Effector memory CD8-positive, alpha-beta T cell (primary cell): ENCODE data around the gene PTGDS.

Source experiments
- ATAC-seq: fragments of 150-1000 bp; cut with Tn5 transposase; replicated peaks from 2 replicates; pipeline ENCODE4 v1.10.0; 2021; ENCODE audit warnings: mild to moderate bottlenecking, moderate library complexity
- DNase-seq, 3 experiments: peaks; one replicate each; pipeline ENCODE4 v3.0.0; 2021
- H3K27ac Mint-ChIP-seq, 2 donors: one replicate each; pipeline ENCODE4 v1.8.0; 2022; ENCODE audit warnings: mild to moderate bottlenecking in 2 of 2, mixed read lengths in 2 of 2, moderate library complexity in 2 of 2
- H3K27me3 Mint-ChIP-seq, 2 donors: one replicate each; pipeline ENCODE4 v1.8.0; 2022; ENCODE audit warnings: mixed read lengths in 2 of 2
- H3K36me3 Mint-ChIP-seq: one replicate; pipeline ENCODE4 v1.8.0; 2022; ENCODE audit warnings: mild to moderate bottlenecking, moderate library complexity, mixed read lengths; ENCODE audit not compliant: insufficient read depth
- H3K4me1 Mint-ChIP-seq, 2 donors: one replicate each; pipeline ENCODE4 v1.8.0; 2022; ENCODE audit warnings: low read depth in 2 of 2, mixed read lengths in 2 of 2
- H3K4me3 Mint-ChIP-seq, 2 donors: one replicate each; pipeline ENCODE4 v1.8.0; 2022; ENCODE audit warnings: mild to moderate bottlenecking in 2 of 2, mixed read lengths in 2 of 2, moderate library complexity in 2 of 2
- H3K9me3 Mint-ChIP-seq, 2 donors: one replicate each; pipeline ENCODE4 v1.8.0; 2022; ENCODE audit warnings: mixed read lengths in 2 of 2

The PTGDS gene

GRCh38 chr9:136949817-136950655 is 27.3 kb upstream of the PTGDS start:
- peak; percentile 96 for ATAC-seq
- Mint-ChIP-seq H3K4me3 (peak overlapping the region; percentile 83 to 85), H3K9me3 (no peaks in the 10 kb centered on the region), H3K27ac (peak overlapping the region; percentile 82), H3K36me3 (peaks cover 6% of the 10 kb centered on the region), H3K27me3 (no peaks in the 10 kb centered on the region), H3K4me1 (peaks cover 14 to 19% of the 10 kb centered on the region in 2 donors)
- DNase-seq = peak; percentile 95 to 97 (median 96)

GRCh38 chr9:136950656-136951276 is 26.5 kb upstream of the PTGDS start:
- Mint-ChIP-seq H3K4me1 (peaks cover 17 to 19% of the 10 kb centered on the region in 2 donors), H3K36me3 (peaks cover 5% of the 10 kb centered on the region), H3K27ac (peak overlapping the region; percentile 82)

GRCh38 chr9:136951541-136952320 is 25.6 kb upstream of the PTGDS start, which contains the start of gene LCN12:
TSS of gene LCN12 (plus strand) at chr9:136952273. CDS start at chr9:136952328, 55 bp downstream.
- peaks cover 3 to 5% of the 10 kb centered on the region in 2 donors for H3K9me3 Mint-ChIP-seq
- no peak within 1 kb of the TSS for H3K4me3 Mint-ChIP-seq
- DNase-seq = no peak
- H3K36me3 Mint-ChIP-seq = peaks cover 5% of the 10 kb centered on the region
- H3K4me1 Mint-ChIP-seq = peaks cover 22 to 27% of the 10 kb centered on the region in 2 donors
- no peak for ATAC-seq
- H3K27me3 Mint-ChIP-seq = no peaks in the 10 kb centered on the region
- H3K27ac Mint-ChIP-seq = peak within 1 kb of the TSS in 1 of 2 donors; percentile 82

More at GRCh38 chr9:136950656-136951276, 26.5 kb upstream of the PTGDS start:
- no peak for DNase-seq
- H3K27me3 Mint-ChIP-seq = no peaks in the 10 kb centered on the region
- no peak for ATAC-seq
- H3K9me3 Mint-ChIP-seq = no peaks in the 10 kb centered on the region
- peak overlapping the region; percentile 83 to 85 for H3K4me3 Mint-ChIP-seq

- H3K27me3 Mint-ChIP-seq = no peaks in the 10 kb centered on the region
- H3K9me3 Mint-ChIP-seq = peaks cover 4 to 8% of the 10 kb centered on the region in 2 donors
- H3K4me3 Mint-ChIP-seq = no peak overlapping the region
- ATAC-seq (no peak), DNase-seq (no peak)
- no peak overlapping the region for H3K27ac Mint-ChIP-seq
- H3K36me3 Mint-ChIP-seq = peaks cover 5% of the 10 kb centered on the region
- H3K4me1 Mint-ChIP-seq = peaks cover 20 to 24% of the 10 kb centered on the region in 2 donors
Measured at GRCh38 chr9:136952321-136952850, 24.9 kb upstream of the PTGDS start.

- H3K4me3 Mint-ChIP-seq = no peak overlapping the region
- no peak for DNase-seq
- peaks cover 4 to 8% of the 10 kb centered on the region in 2 donors for H3K9me3 Mint-ChIP-seq
- H3K36me3 Mint-ChIP-seq = peaks cover 5% of the 10 kb centered on the region
- no peak overlapping the region for H3K27ac Mint-ChIP-seq
- H3K4me1 Mint-ChIP-seq = peaks cover 26% of the 10 kb centered on the region in 2 donors
- ATAC-seq = no peak
- no peaks in the 10 kb centered on the region for H3K27me3 Mint-ChIP-seq
Measured at GRCh38 chr9:136952876-136953770, 24.2 kb upstream of the PTGDS start.

GRCh38 chr9:136953771-136954269 is 23.5 kb upstream of the PTGDS start:
- Mint-ChIP-seq H3K27ac (no peak overlapping the region), H3K4me1 (peaks cover 23 to 30% of the 10 kb centered on the region in 2 donors), H3K4me3 (no peak overlapping the region), H3K27me3 (no peaks in the 10 kb centered on the region), H3K9me3 (peaks cover 4 to 8% of the 10 kb centered on the region in 2 donors), H3K36me3 (no peaks in the 10 kb centered on the region)
- DNase-seq (no peak), ATAC-seq (no peak)

GRCh38 chr9:136954270-136955083 is 22.8 kb upstream of the PTGDS start:
- Mint-ChIP-seq H3K27ac (no peak overlapping the region), H3K27me3 (no peaks in the 10 kb centered on the region), H3K9me3 (peaks cover 4 to 8% of the 10 kb centered on the region in 2 donors), H3K36me3 (no peaks in the 10 kb centered on the region), H3K4me1 (peaks cover 26 to 35% of the 10 kb centered on the region in 2 donors), H3K4me3 (no peak overlapping the region)
- ATAC-seq (no peak), DNase-seq (no peak)

- H3K9me3 Mint-ChIP-seq = peaks cover 4 to 8% of the 10 kb centered on the region in 2 donors
- H3K4me3 Mint-ChIP-seq = no peak overlapping the region
- ATAC-seq (no peak), DNase-seq (no peak)
- peaks cover 4% of the 10 kb centered on the region for H3K36me3 Mint-ChIP-seq
- H3K4me1 Mint-ChIP-seq = peaks cover 28 to 37% of the 10 kb centered on the region in 2 donors
- no peaks in the 10 kb centered on the region for H3K27me3 Mint-ChIP-seq
- no peak overlapping the region for H3K27ac Mint-ChIP-seq
Measured at GRCh38 chr9:136955202-136955942, 21.9 kb upstream of the PTGDS start.

- peaks cover 33 to 41% of the 10 kb centered on the region in 2 donors for H3K4me1 Mint-ChIP-seq
- H3K9me3 Mint-ChIP-seq = peaks cover 4 to 8% of the 10 kb centered on the region in 2 donors
- ATAC-seq (no peak), DNase-seq (no peak)
- no peak overlapping the region for H3K4me3 Mint-ChIP-seq
- no peaks in the 10 kb centered on the region for H3K27me3 Mint-ChIP-seq
- H3K27ac Mint-ChIP-seq = no peak overlapping the region
- peaks cover 5% of the 10 kb centered on the region for H3K36me3 Mint-ChIP-seq
Measured at GRCh38 chr9:136955943-136956335, 21.4 kb upstream of the PTGDS start.

GRCh38 chr9:136956604-136957003 is 20.7 kb upstream of the PTGDS start:
- Mint-ChIP-seq H3K27ac (peak overlapping the region in 1 of 2 donors; percentile 80), H3K36me3 (peaks cover 5% of the 10 kb centered on the region), H3K27me3 (no peaks in the 10 kb centered on the region), H3K4me1 (peaks cover 34 to 42% of the 10 kb centered on the region in 2 donors), H3K4me3 (peak overlapping the region; percentile 15 to 16), H3K9me3 (peaks cover 4 to 8% of the 10 kb centered on the region in 2 donors)
- DNase-seq (no peak), ATAC-seq (no peak)

- ATAC-seq (no peak), DNase-seq (no peak)
- H3K4me1 Mint-ChIP-seq = peaks cover 40 to 48% of the 10 kb centered on the region in 2 donors
- H3K27ac Mint-ChIP-seq = peak overlapping the region in 1 of 2 donors; percentile 93
- peaks cover 4 to 8% of the 10 kb centered on the region in 2 donors for H3K9me3 Mint-ChIP-seq
- H3K27me3 Mint-ChIP-seq = no peaks in the 10 kb centered on the region
- H3K4me3 Mint-ChIP-seq = no peak overlapping the region
- peaks cover 5% of the 10 kb centered on the region for H3K36me3 Mint-ChIP-seq
Measured at GRCh38 chr9:136957461-136957860, 19.8 kb upstream of the PTGDS start.
